Measurements from ENCODE around the gene CLDN25. TPM values are rescaled to one million over a fixed set of nuclear protein-coding genes. Genes with fewer than 3 reads are reported as not detected.

Gene CLDN25
- polyA plus RNA-seq, 1 of the 3 experiments (the other 2 are of a cell fraction), result not detected

DNA sequence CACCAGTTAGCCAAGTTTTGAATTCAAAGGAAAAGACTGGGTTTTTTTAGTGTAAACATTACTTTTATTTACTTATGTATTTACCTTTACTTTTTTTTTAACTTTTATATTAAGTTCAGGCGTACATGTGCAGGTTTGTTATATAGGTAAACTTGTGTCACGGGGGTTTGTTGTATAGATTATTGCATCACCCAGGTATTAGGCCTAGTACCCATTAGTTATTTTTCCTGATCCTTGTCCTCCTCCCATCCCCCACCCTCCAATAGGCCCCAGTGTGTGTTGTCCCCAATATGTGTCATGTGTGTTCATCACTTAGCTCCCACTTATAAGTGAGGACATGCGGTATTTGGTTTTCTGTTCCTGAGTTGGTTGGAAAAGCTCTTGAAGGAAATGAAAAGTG is 26.7 kb upstream of the CLDN25 start:
- Histone ChIP-seq H3K4me3 (ENCODE audit: low read depth in 2 of 2, low read length in 1 of 2) (no peak overlapping the region), H3K27me3 (ENCODE audit: insufficient read depth) (no peaks in the 10 kb centered on the region), H3F3A (replicated peaks; ENCODE audit: insufficient read depth) (no peaks in the 10 kb centered on the region), H3K9me2 (no peaks in the 10 kb centered on the region), H3K4me2 (no peak overlapping the region), H3K27ac (ENCODE audit: low read depth in 2 of 2, low read length in 1 of 2) (no peak overlapping the region), H3K4me1 (ENCODE audit: control insufficient read depth in 1 of 2, insufficient read depth in 2 of 2, low read depth in 1 of 2, low read length in 1 of 2) (no peaks in the 10 kb centered on the region), H3K9me3 (peaks cover 4% of the 10 kb centered on the region; the same call in 1 of the 2 replicates), H2AFZ (ENCODE audit: low read depth) (no peak overlapping the region), H3K79me2 (ENCODE audit: insufficient read depth) (no peaks in the 10 kb centered on the region), H3K9ac (no peak overlapping the region), H3K36me3 (replicated peaks in 1 of 2; ENCODE audit: control insufficient read depth in 1 of 2, insufficient read depth in 2 of 2, low read length in 1 of 2) (peaks cover 40 to 44% of the 10 kb centered on the region in 2 experiments), H4K20me1 (ENCODE audit: insufficient read depth) (no peaks in the 10 kb centered on the region)
- DNase-seq, result no peak
- ChIA-PET CTCF (interaction anchor here (1.3 kb wide), 1 partner anchor 21 kb away, joined by 6 read pairs; the partner anchor contains the start of gene ZW10), POLR2A (no interaction called here)
- WGBS (ENCODE audit: low lambda C conversion rate), result 95% methylated on average over 3 of the region's 3 CpGs
- TF ChIP-seq FOXM1 (IDR thresholded peaks at IDR 0.05; ENCODE audit: low read depth) (no peak), ELF1 (IDR thresholded peaks at IDR 0.05) (no peak), GABPA (IDR thresholded peaks at IDR 0.05; ENCODE audit: low read depth) (no peak), MEF2A (IDR thresholded peaks at IDR 0.05; ENCODE audit: borderline replicate concordance, low read depth) (no peak), EP300 (IDR thresholded peaks at IDR 0.05; ENCODE audit: borderline replicate concordance in 1 of 2, low read depth in 1 of 2, low read length in 1 of 2) (no peak), EZH2phosphoT487 (IDR thresholded peaks at IDR 0.05; ENCODE audit: borderline replicate concordance, low read depth) (no peak), FOSL2 (IDR thresholded peaks at IDR 0.05; ENCODE audit: borderline replicate concordance, low read depth) (no peak)
- TF ChIP-seq, protein P1, sequence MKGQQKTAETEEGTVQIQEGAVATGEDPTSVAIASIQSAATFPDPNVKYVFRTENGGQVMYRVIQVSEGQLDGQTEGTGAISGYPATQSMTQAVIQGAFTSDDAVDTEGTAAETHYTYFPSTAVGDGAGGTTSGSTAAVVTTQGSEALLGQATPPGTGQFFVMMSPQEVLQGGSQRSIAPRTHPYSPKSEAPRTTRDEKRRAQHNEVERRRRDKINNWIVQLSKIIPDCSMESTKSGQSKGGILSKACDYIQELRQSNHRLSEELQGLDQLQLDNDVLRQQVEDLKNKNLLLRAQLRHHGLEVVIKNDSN (IDR thresholded peaks at IDR 0.05; ENCODE audit: borderline replicate concordance, low read depth), result no peak
- TF ChIP-seq, protein P2, sequence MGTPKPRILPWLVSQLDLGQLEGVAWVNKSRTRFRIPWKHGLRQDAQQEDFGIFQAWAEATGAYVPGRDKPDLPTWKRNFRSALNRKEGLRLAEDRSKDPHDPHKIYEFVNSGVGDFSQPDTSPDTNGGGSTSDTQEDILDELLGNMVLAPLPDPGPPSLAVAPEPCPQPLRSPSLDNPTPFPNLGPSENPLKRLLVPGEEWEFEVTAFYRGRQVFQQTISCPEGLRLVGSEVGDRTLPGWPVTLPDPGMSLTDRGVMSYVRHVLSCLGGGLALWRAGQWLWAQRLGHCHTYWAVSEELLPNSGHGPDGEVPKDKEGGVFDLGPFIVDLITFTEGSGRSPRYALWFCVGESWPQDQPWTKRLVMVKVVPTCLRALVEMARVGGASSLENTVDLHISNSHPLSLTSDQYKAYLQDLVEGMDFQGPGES (IDR thresholded peaks at IDR 0.05; ENCODE audit: low read depth, low read length), result no peak

DNA sequence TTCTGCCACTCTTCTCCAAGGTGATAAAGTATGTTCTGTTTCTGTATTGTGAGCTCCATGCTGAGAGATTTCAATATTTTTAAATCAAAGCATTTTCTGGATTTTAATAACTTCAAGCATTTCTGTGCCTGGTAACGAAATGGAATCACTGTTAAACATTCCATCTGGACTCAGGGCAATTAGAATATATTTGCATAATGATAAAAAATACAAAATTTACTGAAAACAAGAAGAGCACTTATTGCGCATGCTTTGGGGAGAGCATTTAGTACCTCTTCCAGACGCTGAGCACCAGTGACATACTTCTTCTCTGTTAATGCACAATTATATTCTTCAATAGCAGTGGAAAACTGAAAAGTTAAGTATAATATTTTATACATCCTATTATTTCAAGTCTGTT is 19.4 kb upstream of the CLDN25 start:
- Histone ChIP-seq H3K4me3 (ENCODE audit: low read depth in 2 of 2, low read length in 1 of 2) (no peak overlapping the region), H3K79me2 (ENCODE audit: insufficient read depth) (peaks cover 27% of the 10 kb centered on the region; the same call in 1 of the 2 replicates), H3F3A (replicated peaks; ENCODE audit: insufficient read depth) (no peaks in the 10 kb centered on the region), H3K9me2 (no peaks in the 10 kb centered on the region), H4K20me1 (ENCODE audit: insufficient read depth) (no peaks in the 10 kb centered on the region), H3K36me3 (replicated peaks in 1 of 2; ENCODE audit: control insufficient read depth in 1 of 2, insufficient read depth in 2 of 2, low read length in 1 of 2) (peaks cover 52 to 58% of the 10 kb centered on the region in 2 experiments), H3K4me2 (no peak overlapping the region), H3K4me1 (ENCODE audit: control insufficient read depth in 1 of 2, insufficient read depth in 2 of 2, low read depth in 1 of 2, low read length in 1 of 2) (no peaks in the 10 kb centered on the region), H2AFZ (ENCODE audit: low read depth) (no peak overlapping the region), H3K27me3 (ENCODE audit: insufficient read depth) (no peaks in the 10 kb centered on the region), H3K9me3 (no peaks in the 10 kb centered on the region), H3K9ac (no peak overlapping the region), H3K27ac (ENCODE audit: low read depth in 2 of 2, low read length in 1 of 2) (no peak overlapping the region)
- ChIA-PET CTCF (interaction anchor here (1.5 kb wide), 1 partner anchor 36 kb away, joined by 3 read pairs; no protein-coding TSS in a partner anchor), POLR2A (no interaction called here)
- WGBS (ENCODE audit: low lambda C conversion rate), result 94% methylated on average over 3 of the region's 3 CpGs
- no peak for DNase-seq
- no peak for TF ChIP-seq CTCF (IDR thresholded peaks at IDR 0.05)
- TF ChIP-seq TAF1 (IDR thresholded peaks at IDR 0.05; ENCODE audit: borderline replicate concordance, low read depth, low read length), result no peak
- no peak for TF ChIP-seq REST (IDR thresholded peaks at IDR 0.05; ENCODE audit: low read depth, low read length)
- TF ChIP-seq, protein P2 (IDR thresholded peaks at IDR 0.05; ENCODE audit: low read depth, low read length), result no peak
- no peak for TF ChIP-seq SMC3 (IDR thresholded peaks at IDR 0.05; ENCODE audit: low read depth, low read length)
- no peak for TF ChIP-seq FOSL2 (IDR thresholded peaks at IDR 0.05; ENCODE audit: borderline replicate concordance, low read depth)
- no peak for TF ChIP-seq EP300 (IDR thresholded peaks at IDR 0.05; ENCODE audit: borderline replicate concordance in 1 of 2, low read depth in 1 of 2, low read length in 1 of 2)
- TF ChIP-seq RAD21 (IDR thresholded peaks at IDR 0.05; ENCODE audit: low read length), result no peak
- TF ChIP-seq GABPA (IDR thresholded peaks at IDR 0.05; ENCODE audit: low read depth), result no peak
- TF ChIP-seq FOXM1 (IDR thresholded peaks at IDR 0.05; ENCODE audit: low read depth), result no peak
- no peak for TF ChIP-seq USF2 (IDR thresholded peaks at IDR 0.05; ENCODE audit: borderline replicate concordance, low read depth, low read length)
- TF ChIP-seq CHD2 (IDR thresholded peaks at IDR 0.05; ENCODE audit: low read length, partially characterized antibody), result no peak

All from SK-N-SH (cell line).